HCT116 (cell line): ENCODE data around the gene ABCC9. TPM values are rescaled to one million over a fixed set of nuclear protein-coding genes. Genes with fewer than 3 reads are reported as not detected.

ENCODE experiments used
- ATAC-seq: fragments of 200-7000 bp; cut with Tn5 transposase; 2 replicates; pipeline ENCODE4 v1.9.1; 2020; ENCODE audit warnings: mild to moderate bottlenecking, moderate library complexity
- BruUV-seq: library from RNA; stranded (reverse); fragments of 400-500 nt; replicated peaks from 2 replicates; lab custom pipeline; 2021; lab: Mats Ljungman, UMichigan
- CTCF ChIA-PET: fragments of 300-600 bp; sonication (Branson Sonifier 250); formaldehyde crosslinking; loops from one replicate; lab custom pipeline; 2021; ENCODE audit warnings: antibody characterized with exemption; lab: Charles Lee
- POLR2A ChIA-PET: fragments of 300-600, 350-600 bp; sonication (Branson Sonifier 250); formaldehyde crosslinking; loops from one replicate; lab custom pipeline; 2021; ENCODE audit warnings: antibody characterized with exemption; lab: Charles Lee
- RAD21 ChIA-PET, 2 experiments: fragments of 300-600 bp; sonication (Branson Sonifier 250); formaldehyde crosslinking; loops; one replicate each; lab custom pipeline; 2023; ENCODE audit warnings: low total read pairs in 2 of 2; ENCODE audit not compliant: uncharacterized antibody in 2 of 2, unreplicated experiment in 2 of 2, low non-redundant PET in 1 of 2; lab: Charles Lee
- DNase-seq: peaks from one replicate; pipeline ENCODE4 v3.0.0-alpha.2; 2010; ENCODE audit warnings: low read depth, low spot score
- H2AFZ ChIP-seq: fragments of 200-600 bp; shearing (Covaris generic), sonication (generic); 2 replicates; pipeline ENCODE4 v1.6.1; 2017; ENCODE audit warnings: low read depth, mixed run types, mixed read lengths, antibody characterized with exemption, low read length; ENCODE audit not compliant: poor library complexity, severe bottlenecking
- H3K27ac ChIP-seq: 2 replicates; pipeline ENCODE4 v1.5.1; 2012; ENCODE audit warnings: low read depth, low read length
- H3K27me3 ChIP-seq: fragments of 200-600 bp; sonication (generic); 2 replicates; pipeline ENCODE4 v1.6.1; 2016; ENCODE audit warnings: mixed run types, low read length, mixed read lengths; ENCODE audit not compliant: insufficient read depth
- H3K36me3 ChIP-seq, 2 experiments: fragments of 200-500 bp in 1 of 2; fragments of 200-600 bp in 1 of 2; sonication (Bioruptor generic) in 1 of 2; sonication (generic) in 1 of 2; 2 replicates each; pipeline versions ENCODE4 v1.5.1 to v1.6.1; 2014 to 2016; ENCODE audit warnings: low read length in 2 of 2, inconsistent platforms in 1 of 2, mixed read lengths in 1 of 2, mixed run types in 1 of 2; ENCODE audit not compliant: insufficient read depth in 2 of 2, control insufficient read depth in 1 of 2
- H3K4me1 ChIP-seq, 2 experiments: fragments of 200-600 bp in 1 of 2; sonication (generic) in 1 of 2; 2 replicates each; pipeline versions ENCODE4 v1.5.1 to v1.6.1; 2012 to 2017; ENCODE audit warnings: low read length in 2 of 2, inconsistent platforms in 1 of 2, mild to moderate bottlenecking in 1 of 2, mixed read lengths in 1 of 2, mixed run types in 1 of 2, moderate library complexity in 1 of 2; ENCODE audit not compliant: insufficient read depth in 2 of 2, control insufficient read depth in 1 of 2
- H3K4me2 ChIP-seq: fragments of 200-600 bp; sonication (generic); 2 replicates; pipeline ENCODE4 v1.6.1; 2017; ENCODE audit warnings: mixed run types, low read length, mixed read lengths
- H3K4me3 ChIP-seq, 2 experiments: fragments of 200-600 bp in 1 of 2; sonication (generic) in 1 of 2; replicated peaks in 1 of 2; 2 replicates each; pipeline ENCODE4 v1.5.1; 2011 to 2016; ENCODE audit warnings: low read length in 2 of 2, control low read depth in 1 of 2, low read depth in 1 of 2, mild to moderate bottlenecking in 1 of 2, mixed read lengths in 1 of 2, mixed run types in 1 of 2
- H3K79me2 ChIP-seq: fragments of 200-600 bp; sonication (generic); 2 replicates; pipeline ENCODE4 v1.6.1; 2017; ENCODE audit warnings: mild to moderate bottlenecking, mixed run types, low read length, moderate library complexity, mixed read lengths; ENCODE audit not compliant: insufficient read depth
- H3K9ac ChIP-seq: fragments of 200-600 bp; sonication (generic); 2 replicates; pipeline ENCODE4 v1.6.1; 2016; ENCODE audit warnings: low read length, mixed read lengths
- H3K9me2 ChIP-seq: fragments of 200-600 bp; sonication (generic), shearing (Covaris generic); 2 replicates; pipeline ENCODE4 v1.6.1; 2017; ENCODE audit warnings: mixed run types, mild to moderate bottlenecking, moderate library complexity; ENCODE audit not compliant: insufficient read depth
- H3K9me3 ChIP-seq, 2 experiments: fragments of 200-500 bp in 1 of 2; fragments of 200-600 bp in 1 of 2; sonication (Bioruptor generic) in 1 of 2; sonication (generic) in 1 of 2; 2 replicates each; pipeline ENCODE4 v1.6.1; 2014 to 2017; ENCODE audit warnings: low read length in 2 of 2, mixed read lengths in 2 of 2, inconsistent platforms in 1 of 2, low read depth in 1 of 2, mild to moderate bottlenecking in 1 of 2, mixed run types in 1 of 2, moderate library complexity in 1 of 2; ENCODE audit not compliant: control insufficient read depth in 1 of 2, insufficient read depth in 1 of 2
- H4K20me1 ChIP-seq: fragments of 200-600 bp; sonication (generic), shearing (Covaris generic); 2 replicates; pipeline ENCODE4 v1.6.1; 2017; ENCODE audit warnings: mixed run types, mild to moderate bottlenecking, moderate library complexity; ENCODE audit not compliant: insufficient read depth
- ATF3 ChIP-seq: IDR thresholded peaks from 2 replicates; pipeline ENCODE4 v1.6.1; 2012
- CBX3 ChIP-seq: IDR thresholded peaks from 2 replicates; pipeline ENCODE4 v1.6.1; 2012; ENCODE audit warnings: low read depth
- CEBPB ChIP-seq: IDR thresholded peaks from 2 replicates; pipeline ENCODE4 v1.6.1; 2012; ENCODE audit warnings: low read depth
- ELF1 ChIP-seq: IDR thresholded peaks from 2 replicates; pipeline ENCODE4 v1.6.1; 2012; ENCODE audit warnings: low read depth, borderline replicate concordance
- EZH2 ChIP-seq: fragments of 200-600 bp; sonication (generic); IDR thresholded peaks from 2 replicates; pipeline ENCODE4 v1.6.1; 2017; ENCODE audit warnings: antibody characterized with exemption, mixed run types
- EZH2phosphoT487 ChIP-seq: fragments of 200-600 bp; IDR thresholded peaks from 2 replicates; pipeline ENCODE4 v1.6.1; 2018; ENCODE audit warnings: antibody characterized with exemption, borderline replicate concordance
- FOSL1 ChIP-seq: IDR thresholded peaks from 2 replicates; pipeline ENCODE4 v1.6.1; 2012; ENCODE audit warnings: low read depth
- POLR2A ChIP-seq: IDR thresholded peaks from 2 replicates; pipeline ENCODE4 v1.7.0; 2011; ENCODE audit warnings: borderline replicate concordance; ENCODE audit not compliant: insufficient read depth, insufficient read length; ENCODE audit errors: extremely low read depth
- POLR2AphosphoS5 ChIP-seq: IDR thresholded peaks from 2 replicates; pipeline ENCODE4 v1.6.1; 2011; ENCODE audit warnings: mild to moderate bottlenecking, low read depth, low read length, moderate library complexity
- REST ChIP-seq: IDR thresholded peaks from 2 replicates; pipeline ENCODE4 v1.6.1; 2012; ENCODE audit warnings: low read depth
- SP1 ChIP-seq: IDR thresholded peaks from 2 replicates; pipeline ENCODE4 v1.6.1; 2012; ENCODE audit warnings: low read depth
- SRF ChIP-seq: IDR thresholded peaks from 2 replicates; pipeline ENCODE4 v1.6.1; 2012; ENCODE audit warnings: low read depth
- TCF7L2 ChIP-seq: IDR thresholded peaks from 2 replicates; pipeline ENCODE4 v1.7.0; 2011; ENCODE audit warnings: borderline replicate concordance, inconsistent platforms; ENCODE audit not compliant: insufficient read depth, insufficient read length; ENCODE audit errors: extremely low read depth
- ZBTB33 ChIP-seq: IDR thresholded peaks from 2 replicates; pipeline ENCODE4 v1.6.1; 2011; ENCODE audit warnings: mild to moderate bottlenecking, low read length, moderate library complexity; ENCODE audit not compliant: insufficient replicate concordance; ENCODE audit errors: extremely low read depth
- ZNF274 ChIP-seq: fragments of 200-500 bp; sonication (Bioruptor generic); IDR thresholded peaks from 2 replicates; pipeline ENCODE4 v1.6.1; 2014; ENCODE audit warnings: mild to moderate bottlenecking, low read depth, low read length, inconsistent platforms
- intact Hi-C: fragments of 100-400 bp; cut with micrococcal nuclease; formaldehyde crosslinking; loops from 2 replicates; pipeline ENCODE4 v1.10.0; 2022
- total RNA-seq: library from RNA; stranded (reverse); gene quantifications from one replicate; pipeline ENCODE4 v1.2.1, GENCODE V29; 2021; ENCODE audit not compliant: unreplicated experiment

Gene ABCC9
- total RNA-seq, 1 experiment from 2014 or later, result 0.05 TPM

- no peak for TF ChIP-seq CBX3
- TF ChIP-seq REST, result no peak
- TF ChIP-seq POLR2A, result no peak
- no peak for TF ChIP-seq TCF7L2
- TF ChIP-seq POLR2AphosphoS5, result no peak
- TF ChIP-seq ELF1, result no peak
- no peak for TF ChIP-seq ZNF274
- no peak for TF ChIP-seq ZBTB33
- TF ChIP-seq EZH2phosphoT487, result no peak
- no peak for TF ChIP-seq FOSL1
- TF ChIP-seq CEBPB, result no peak
- TF ChIP-seq SRF, result no peak
- TF ChIP-seq ATF3, result no peak
- TF ChIP-seq EZH2, result no peak
- no peak for TF ChIP-seq SP1
- no peaks in the 10 kb centered on the region for H3K9me3 ChIP-seq
- H3K36me3 ChIP-seq, result no peaks in the 10 kb centered on the region
- H3K9ac ChIP-seq, result no peak overlapping the region
- no TSS peak for BruUV-seq
- no peak overlapping the region for H2AFZ ChIP-seq
- H3K4me1 ChIP-seq, result no peaks in the 10 kb centered on the region
- ChIA-PET CTCF (no interaction called here), RAD21 (no interaction called here), POLR2A (no interaction called here)
- DNase-seq (no peak), ATAC-seq (no peak)
- H3K9me2 ChIP-seq, result no peaks in the 10 kb centered on the region
- no peak overlapping the region for H3K4me3 ChIP-seq
- no peak overlapping the region for H3K27ac ChIP-seq
- H3K79me2 ChIP-seq, result no peaks in the 10 kb centered on the region
- no peaks in the 10 kb centered on the region for H4K20me1 ChIP-seq
- intact Hi-C loops, result no loop called here
- H3K27me3 ChIP-seq, result no peaks in the 10 kb centered on the region
- no peak overlapping the region for H3K4me2 ChIP-seq
Observed at GRCh38 chr12:21921436-21921835, 19.8 kb downstream of the ABCC9 start.
